ENCODE results near the gene SERPING1.

The SERPING1 gene

GRCh38 chr11:57605028-57605420 is 7.5 kb downstream of the SERPING1 start:
- no peaks in the 10 kb centered on the region for H3K79me2 ChIP-seq (ENCODE audit: insufficient read depth, low read length)
- no peaks in the 10 kb centered on the region for H3K9me2 ChIP-seq (replicated peaks; ENCODE audit: insufficient read depth, low read length)
- no peaks in the 10 kb centered on the region for H3K27me3 ChIP-seq (ENCODE audit: low read length)
- no peaks in the 10 kb centered on the region for H3F3A ChIP-seq (ENCODE audit: insufficient read depth)
- H3K4me3 ChIP-seq (ENCODE audit: insufficient read depth, low read length, poor library complexity, severe bottlenecking): no peak overlapping the region
- no peak overlapping the region for H3K27ac ChIP-seq (ENCODE audit: low read depth, low read length)
- TF ChIP-seq EZH2phosphoT487 (conservative IDR thresholded peaks at IDR 0.05; ENCODE audit: low read length) (no peak), CTCF (IDR thresholded peaks at IDR 0.05; ENCODE audit: insufficient read depth, low read length, poor library complexity, severe bottlenecking) (no peak)
- no peak overlapping the region for H3K9ac ChIP-seq (ENCODE audit: low read length)
- H3K4me2 ChIP-seq (ENCODE audit: low read depth, low read length, poor library complexity, severe bottlenecking): no peak overlapping the region
- no peak overlapping the region for H2AFZ ChIP-seq (ENCODE audit: low read depth, low read length, severe bottlenecking)
- no peaks in the 10 kb centered on the region for H3K9me3 ChIP-seq (ENCODE audit: insufficient read depth, low read length)
- H4K20me1 ChIP-seq (ENCODE audit: low read depth, low read length): no peaks in the 10 kb centered on the region
- H3K36me3 ChIP-seq (ENCODE audit: low read length): no peaks in the 10 kb centered on the region

GRCh38 chr11:57610170-57610569 is 12.7 kb downstream of the SERPING1 start:
- Histone ChIP-seq H3K9me2 (replicated peaks; ENCODE audit: insufficient read depth, low read length) (no peaks in the 10 kb centered on the region), H3K4me2 (ENCODE audit: low read depth, low read length, poor library complexity, severe bottlenecking) (no peak overlapping the region), H3K79me2 (ENCODE audit: insufficient read depth, low read length) (no peaks in the 10 kb centered on the region), H2AFZ (ENCODE audit: low read depth, low read length, severe bottlenecking) (no peak overlapping the region), H4K20me1 (ENCODE audit: low read depth, low read length) (no peaks in the 10 kb centered on the region), H3K9me3 (ENCODE audit: insufficient read depth, low read length) (no peaks in the 10 kb centered on the region), H3K27me3 (ENCODE audit: low read length) (no peaks in the 10 kb centered on the region), H3K27ac (ENCODE audit: low read depth, low read length) (no peak overlapping the region), H3K9ac (ENCODE audit: low read length) (no peak overlapping the region), H3K36me3 (ENCODE audit: low read length) (no peaks in the 10 kb centered on the region), H3F3A (ENCODE audit: insufficient read depth) (no peaks in the 10 kb centered on the region), H3K4me3 (ENCODE audit: insufficient read depth, low read length, poor library complexity, severe bottlenecking) (no peak overlapping the region)
- TF ChIP-seq CTCF (IDR thresholded peaks at IDR 0.05; ENCODE audit: insufficient read depth, low read length, poor library complexity, severe bottlenecking) (no peak), EZH2phosphoT487 (conservative IDR thresholded peaks at IDR 0.05; ENCODE audit: low read length) (no peak)

- Histone ChIP-seq H2AFZ (ENCODE audit: low read depth, low read length, severe bottlenecking) (no peak overlapping the region), H3K9me2 (replicated peaks; ENCODE audit: insufficient read depth, low read length) (no peaks in the 10 kb centered on the region), H3K79me2 (ENCODE audit: insufficient read depth, low read length) (no peaks in the 10 kb centered on the region), H3K27me3 (ENCODE audit: low read length) (no peaks in the 10 kb centered on the region), H3K9ac (ENCODE audit: low read length) (no peak overlapping the region), H3K27ac (ENCODE audit: low read depth, low read length) (no peak overlapping the region), H3K4me3 (ENCODE audit: insufficient read depth, low read length, poor library complexity, severe bottlenecking) (no peak overlapping the region), H3K9me3 (ENCODE audit: insufficient read depth, low read length) (0 out of 2 replicates have a peak, but pooled peaks cover 2% of the 10 kb centered on the region), H3K4me2 (ENCODE audit: low read depth, low read length, poor library complexity, severe bottlenecking) (no peak overlapping the region), H3K36me3 (ENCODE audit: low read length) (no peaks in the 10 kb centered on the region), H3F3A (ENCODE audit: insufficient read depth) (no peaks in the 10 kb centered on the region), H4K20me1 (ENCODE audit: low read depth, low read length) (no peaks in the 10 kb centered on the region)
- TF ChIP-seq EZH2phosphoT487 (conservative IDR thresholded peaks at IDR 0.05; ENCODE audit: low read length): no peak
- no peak for TF ChIP-seq CTCF (IDR thresholded peaks at IDR 0.05; ENCODE audit: insufficient read depth, low read length, poor library complexity, severe bottlenecking)
These were observed 16.8 kb downstream of the SERPING1 start for GRCh38 chr11:57614234-57614772.

Data from SU-DHL-6 (cell line).